HG02798 (cell line): Measurements from ENCODE around the gene STK33.
A peak's percentile ranks its signal among the peaks of the same experiment; 100 is the strongest.
"Not testable (repeated sequence)": the region's sequence is repeated elsewhere in the genome, so short reads cannot be mapped to it uniquely, and the experiment has no call there.

Experiments used
- ATAC-seq: cut with Tn5 transposase; IDR thresholded peaks from one replicate; pipeline ENCODE4 v1.9.1; 2021; ENCODE audit warnings: mild to moderate bottlenecking; ENCODE audit not compliant: unreplicated experiment, poor library complexity

The STK33 gene

DNA sequence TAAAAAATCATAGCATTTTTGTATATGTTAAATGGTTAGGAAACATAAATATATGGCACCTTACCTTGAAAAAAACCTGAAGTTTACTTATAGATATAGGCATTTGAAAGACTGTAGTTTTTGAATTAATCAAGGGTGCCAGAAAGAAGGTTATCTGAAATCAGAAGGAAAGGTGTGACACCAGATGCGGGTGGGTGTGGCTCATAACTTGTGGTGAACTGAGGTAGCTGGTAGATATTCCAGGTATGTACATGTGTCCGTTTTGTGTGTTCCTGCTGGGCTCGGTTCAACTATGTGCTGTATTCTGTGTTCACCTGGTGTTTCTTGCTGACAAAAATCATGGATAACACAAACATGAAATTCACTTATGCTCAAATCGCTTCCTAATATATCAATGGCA is 35.6 kb downstream of the STK33 start:
- ATAC-seq = no peak

DNA sequence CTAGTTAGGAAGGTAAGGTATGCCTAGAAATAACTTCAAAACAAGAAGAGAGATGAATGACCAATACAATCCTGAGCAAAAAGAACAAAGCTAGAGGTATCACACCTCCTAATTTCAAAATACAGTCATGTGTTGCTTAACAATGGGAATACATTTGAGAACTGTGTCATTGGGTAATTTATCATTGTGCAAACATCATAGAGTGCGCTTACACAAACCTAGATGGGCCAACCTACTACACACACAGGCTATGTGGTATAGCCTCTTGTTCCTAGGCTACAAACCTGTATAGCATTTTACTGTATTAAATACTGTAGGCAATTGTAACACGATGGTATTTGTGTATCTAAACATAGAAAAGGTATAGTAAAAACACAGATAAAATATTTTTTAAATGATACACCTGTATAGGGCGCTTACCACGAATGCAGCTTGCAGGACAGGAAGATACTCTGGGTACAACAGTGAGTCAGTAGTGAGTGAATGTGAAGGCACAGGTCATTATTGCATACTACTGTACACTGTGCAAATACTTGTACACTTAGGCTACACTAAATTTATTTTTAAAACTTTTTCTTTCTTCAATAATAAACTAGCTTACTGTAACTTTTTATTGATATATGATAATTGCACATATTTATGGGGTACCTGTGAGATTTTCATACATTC is 48.2 kb downstream of the STK33 start:
- no peak for ATAC-seq

- no peak for ATAC-seq
Observed at GRCh38 chr11:8544807-8545206, 49.2 kb downstream of the STK33 start.

DNA sequence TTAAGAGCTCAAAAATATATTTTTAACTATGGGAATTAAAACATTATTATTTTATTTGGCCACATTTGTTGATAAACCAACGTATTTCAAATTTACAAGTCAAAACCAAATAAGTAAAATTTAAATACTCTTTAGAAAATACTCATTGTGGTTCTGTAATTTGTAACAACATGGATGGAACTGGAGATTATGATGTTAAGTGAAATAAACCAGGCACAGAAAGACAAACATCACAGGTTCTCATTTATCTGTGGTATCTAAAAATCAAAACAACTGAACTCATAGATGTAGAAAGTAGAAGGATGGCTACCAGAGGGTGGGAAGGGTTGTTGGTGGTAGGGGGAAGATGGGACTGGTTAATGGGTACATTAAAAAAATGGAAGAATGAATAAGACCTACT is 50.8 kb downstream of the STK33 start:
- ATAC-seq = no peak

- ATAC-seq = no peak
Observed at GRCh38 chr11:8541448-8541847, 52.6 kb downstream of the STK33 start.

DNA sequence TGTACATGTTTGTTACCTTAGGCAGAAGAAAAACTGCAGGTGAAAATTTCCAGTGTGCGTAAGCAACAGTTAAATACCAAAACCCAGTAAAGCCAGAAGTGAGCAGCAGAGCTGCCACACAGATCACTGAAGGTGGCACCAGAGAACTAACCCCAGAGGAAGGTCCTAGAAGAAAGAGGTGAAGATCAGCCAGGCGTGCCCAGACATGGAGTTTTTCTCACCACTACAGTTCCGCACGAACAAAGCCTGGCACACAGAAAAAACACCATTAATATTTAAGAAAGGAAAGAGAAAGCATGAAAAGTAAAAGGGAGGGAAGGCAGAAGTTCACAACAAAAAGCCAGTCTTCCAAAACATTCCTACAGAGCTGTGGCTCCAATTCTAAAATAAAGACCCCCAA is 60.7 kb downstream of the STK33 start:
- peak; percentile 81 for ATAC-seq

DNA sequence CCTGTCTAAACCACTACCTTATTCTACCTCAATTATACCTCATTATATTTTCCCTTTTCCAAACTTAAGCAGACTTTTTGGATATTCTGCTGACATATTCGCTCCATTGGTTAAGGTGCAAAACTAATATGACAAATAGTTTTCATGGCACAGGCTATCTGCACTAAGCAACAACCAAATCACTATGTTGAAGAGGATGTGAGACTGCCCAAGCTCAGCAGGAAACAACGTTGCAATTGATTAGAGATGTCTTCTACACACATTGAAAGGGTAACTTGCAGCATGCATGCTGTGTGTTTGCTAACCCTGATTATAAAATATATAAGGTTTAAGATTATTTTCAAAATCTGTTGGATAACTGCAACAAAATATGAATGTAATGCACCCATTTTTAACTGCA is 61.6 kb downstream of the STK33 start:
- peak; percentile 72 for ATAC-seq

GRCh38 chr11:8531982-8532381 is 62.0 kb downstream of the STK33 start:
- ATAC-seq = no peak

DNA sequence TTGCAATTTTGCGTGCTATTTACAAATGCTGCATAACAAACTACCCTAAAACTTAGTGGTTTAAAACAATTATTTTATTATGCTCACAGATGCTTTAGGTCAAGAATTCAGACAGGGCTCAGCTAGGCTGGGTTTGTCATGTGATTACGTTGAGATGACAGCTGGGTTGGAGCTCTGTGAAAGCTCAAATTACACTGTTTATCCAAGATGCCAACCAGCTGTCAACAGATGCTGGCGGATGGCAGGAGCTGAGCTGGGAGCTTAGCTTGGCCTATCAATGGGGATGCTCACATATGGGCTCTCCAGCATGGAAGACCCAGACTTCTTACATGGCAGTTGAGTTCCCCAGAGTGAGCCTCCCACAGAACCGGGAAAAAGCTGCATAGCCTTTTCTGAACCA is 62.7 kb downstream of the STK33 start:
- no peak for ATAC-seq

- ATAC-seq = no peak
Observed at GRCh38 chr11:8527939-8528338, 66.1 kb downstream of the STK33 start.

DNA sequence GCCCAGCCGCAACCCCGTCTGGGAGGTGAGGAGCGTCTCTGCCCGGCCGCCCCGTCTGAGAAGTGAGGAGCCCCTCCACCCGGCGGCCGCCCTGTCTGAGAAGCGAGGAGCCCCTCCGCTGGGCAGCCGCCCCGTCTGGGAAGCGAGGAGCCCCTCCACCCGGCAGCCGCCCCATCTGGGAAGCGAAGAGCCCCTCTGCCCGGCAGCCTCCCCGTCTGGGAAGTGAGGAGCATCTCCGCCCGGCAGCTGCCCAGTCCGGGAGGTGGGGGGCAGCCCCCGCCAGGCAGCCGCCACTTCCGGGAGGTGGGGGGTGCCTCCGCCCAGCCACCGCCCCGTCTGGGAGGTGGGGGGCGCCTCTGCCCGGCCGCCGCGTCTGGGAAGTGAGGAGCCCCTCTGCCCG is 70.6 kb downstream of the STK33 start:
- ATAC-seq = no peak

GRCh38 chr11:8512547-8512946 is 81.5 kb downstream of the STK33 start:
- no peak for ATAC-seq

- no peak for ATAC-seq
Observed at GRCh38 chr11:8503910-8504364, 90.1 kb downstream of the STK33 start.

DNA sequence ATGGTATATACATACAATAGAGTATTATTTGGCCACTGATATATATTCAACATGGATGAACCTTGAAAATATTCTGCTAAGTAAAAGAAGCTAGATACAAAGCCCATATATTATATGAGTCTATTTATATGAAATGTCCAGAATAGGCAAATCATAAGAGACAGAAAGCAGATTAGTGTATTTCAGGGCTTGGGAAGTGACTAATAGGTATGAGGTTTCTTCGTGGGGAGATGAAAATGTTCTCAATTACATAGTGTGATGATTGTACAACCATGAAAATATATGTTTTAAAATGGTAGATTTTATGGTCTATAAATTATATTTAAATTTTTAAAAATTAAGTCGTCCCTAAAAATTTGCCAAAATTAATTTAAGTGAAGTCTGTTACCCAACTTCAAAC is 92.2 kb downstream of the STK33 start:
- ATAC-seq = no peak

DNA sequence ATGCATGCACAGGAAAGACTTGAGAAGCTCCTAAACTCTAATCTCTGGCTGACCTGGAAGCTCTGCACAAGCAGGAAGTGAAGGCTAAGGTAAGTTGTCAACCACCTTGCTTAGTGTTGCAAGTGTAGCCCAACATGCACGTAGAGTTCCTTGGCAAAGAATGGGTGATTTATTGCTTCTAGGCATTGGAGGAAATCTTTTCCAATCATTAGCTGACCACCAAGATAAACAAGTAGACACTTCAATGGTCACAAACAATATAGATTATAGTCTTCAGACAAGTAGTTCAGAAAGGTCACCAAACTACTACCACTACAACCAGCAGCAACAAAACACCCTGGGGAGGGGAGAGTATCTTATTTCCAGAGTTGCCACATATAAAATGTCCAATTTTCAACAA is 105.6 kb downstream of the STK33 start:
- no peak for ATAC-seq

DNA sequence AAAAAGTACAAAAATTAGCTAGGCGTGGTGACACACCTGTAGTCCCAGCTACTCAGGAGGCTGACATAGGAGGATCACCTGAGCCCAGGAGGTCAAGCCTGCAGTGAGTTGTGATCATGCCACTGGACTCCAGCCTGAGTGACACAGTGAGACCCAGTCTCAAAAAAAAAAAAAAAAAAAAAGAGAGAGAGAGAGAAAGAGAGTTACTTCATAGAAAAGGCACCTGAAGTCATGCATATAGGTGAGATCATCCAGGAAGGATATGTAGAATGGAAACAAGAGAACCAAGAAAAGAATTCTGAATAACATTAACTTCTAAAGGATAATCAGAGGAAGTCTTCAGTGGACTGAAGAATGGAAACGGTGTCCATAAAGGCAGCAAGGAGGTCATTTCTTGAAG is 106.8 kb downstream of the STK33 start:
- no peak for ATAC-seq

DNA sequence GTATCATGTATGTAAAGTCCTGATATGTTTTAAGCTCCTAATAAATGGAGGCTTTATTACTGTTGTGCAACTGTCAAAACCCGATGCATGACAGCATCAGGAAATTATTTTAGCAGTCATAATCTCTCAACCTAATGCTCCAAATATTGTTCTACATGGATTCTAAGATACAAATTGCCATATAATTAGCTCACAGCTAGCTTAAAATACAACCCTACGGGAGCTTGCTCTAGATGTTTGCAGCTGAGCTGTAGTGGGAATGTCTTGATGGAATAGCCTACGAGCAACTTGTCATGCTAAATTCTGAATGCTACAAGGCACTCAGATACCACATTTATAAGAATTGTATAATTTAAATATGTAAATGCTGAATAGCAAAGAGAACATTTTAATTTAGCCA is 109.8 kb downstream of the STK33 start:
- ATAC-seq = no peak

DNA sequence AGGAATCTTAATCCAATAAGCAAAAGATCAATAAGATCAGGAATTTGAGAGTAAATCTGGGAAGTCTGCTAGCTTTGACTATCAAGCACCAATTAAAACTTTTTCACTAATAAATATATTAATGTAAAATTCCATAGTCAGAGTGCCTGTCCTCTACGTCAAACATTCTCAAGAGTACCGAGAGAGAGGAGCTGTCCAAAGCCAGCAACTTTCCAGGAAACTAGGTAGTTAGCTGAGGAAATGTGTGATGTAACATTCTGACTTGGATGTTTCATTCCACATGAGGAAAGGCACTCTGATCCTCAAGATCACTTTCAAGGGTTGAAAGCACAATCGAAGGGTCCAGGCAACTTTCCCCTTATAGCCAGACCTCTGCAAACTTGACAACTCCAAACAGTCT is 113.2 kb downstream of the STK33 start:
- no peak for ATAC-seq

DNA sequence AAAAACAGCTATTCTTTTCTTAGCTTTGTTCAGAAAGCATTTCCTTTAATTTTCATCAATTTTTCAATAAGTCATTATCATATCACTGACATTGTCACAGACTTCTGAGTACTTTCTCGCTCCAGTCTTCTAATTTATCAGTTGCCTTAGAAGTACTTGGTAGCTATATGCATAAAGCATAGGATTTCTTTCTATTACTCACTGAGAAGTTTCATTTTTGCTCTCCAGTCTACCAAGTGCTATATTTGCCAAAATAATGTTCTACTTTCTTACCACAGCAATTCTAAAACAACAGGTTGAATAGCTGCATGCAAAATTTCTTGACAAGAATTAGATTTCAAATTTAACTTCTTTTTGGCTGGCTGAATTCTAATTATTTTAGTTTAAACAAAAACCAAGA is 116.3 kb downstream of the STK33 start:
- peak; percentile 91 for ATAC-seq

GRCh38 chr11:8477151-8477550 is 116.9 kb downstream of the STK33 start:
- no peak for ATAC-seq

- not testable (repeated sequence) for ATAC-seq
Observed at GRCh38 chr11:8467806-8468205, 126.2 kb downstream of the STK33 start.

DNA sequence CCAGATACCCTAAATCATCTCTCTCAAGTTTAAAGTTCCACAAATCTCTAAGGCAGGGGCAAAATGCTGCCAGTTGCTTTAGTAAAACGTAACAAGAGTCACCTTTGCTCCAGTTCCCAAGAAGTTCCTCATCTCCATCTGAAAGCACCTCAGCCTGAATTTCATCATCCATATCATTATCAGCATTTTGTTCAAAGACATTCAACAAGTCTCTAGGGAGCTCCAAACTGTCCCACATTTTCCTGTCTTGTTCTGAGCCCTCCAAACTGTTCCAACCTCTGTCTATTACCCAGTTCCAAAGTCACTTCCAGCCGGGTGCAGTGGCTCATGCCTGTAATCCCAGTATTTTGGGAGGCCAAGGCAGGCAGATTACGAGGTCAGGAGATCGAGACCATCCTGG is 126.7 kb downstream of the STK33 start:
- not testable (repeated sequence) for ATAC-seq

DNA sequence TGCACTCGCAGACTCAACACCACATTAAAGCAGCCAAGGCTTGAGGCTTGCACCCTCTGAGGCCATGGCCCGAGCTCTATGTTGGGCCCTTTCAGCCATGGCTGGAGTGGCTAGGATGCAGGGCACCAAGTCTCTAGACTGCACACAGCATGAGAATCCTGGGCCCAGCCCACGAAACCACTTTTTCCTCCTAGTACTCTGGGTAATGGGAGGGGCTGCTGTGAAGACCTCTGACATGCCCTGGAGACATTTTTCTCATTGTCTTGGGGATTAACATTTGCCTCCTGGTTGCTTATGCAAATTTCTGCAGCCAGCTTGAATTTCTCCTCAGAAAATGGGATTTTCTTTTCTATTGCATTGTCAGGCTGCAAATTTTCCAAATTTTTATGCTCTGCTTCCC is 127.1 kb downstream of the STK33 start:
- ATAC-seq = not testable (repeated sequence)
